Smooth muscle cell (in vitro differentiated cells): ENCODE data around the gene HOXD4. TPM values are rescaled to one million over a fixed set of nuclear protein-coding genes. Genes with fewer than 3 reads are reported as not detected.

Experiments
- DNase-seq: peaks from one replicate; lab custom pipeline; 2025; ENCODE audit not compliant: unreplicated experiment; lab: John Stamatoyannopoulos, UW
- H2AFZ ChIP-seq: fragments of 200-600 bp; sonication (generic); 2 replicates; pipeline ENCODE4 v1.6.0; 2016; ENCODE audit warnings: antibody characterized with exemption, low read depth, mild to moderate bottlenecking
- H3F3A ChIP-seq: fragments of 200-600 bp; sonication (generic); 2 replicates; pipeline ENCODE4 v1.6.0; 2017; ENCODE audit warnings: antibody characterized with exemption, low read depth
- H3K27ac ChIP-seq: fragments of 200-600 bp; sonication (generic); 2 replicates; pipeline ENCODE4 v1.5.1; 2016; ENCODE audit warnings: low read depth, mild to moderate bottlenecking
- H3K27me3 ChIP-seq: fragments of 200-600 bp; sonication (generic); 2 replicates; pipeline ENCODE4 v1.6.1; 2016; ENCODE audit warnings: low read depth, mild to moderate bottlenecking
- H3K36me3 ChIP-seq: fragments of 200-600 bp; sonication (generic); 2 replicates; pipeline ENCODE4 v1.5.1; 2016; ENCODE audit warnings: low read depth
- H3K4me1 ChIP-seq: fragments of 200-600 bp; sonication (generic); 2 replicates; pipeline ENCODE4 v1.5.1; 2016; ENCODE audit warnings: low read depth
- H3K4me2 ChIP-seq: fragments of 200-600 bp; sonication (generic); 2 replicates; pipeline ENCODE4 v1.6.0; 2016; ENCODE audit warnings: mild to moderate bottlenecking
- H3K4me3 ChIP-seq: fragments of 200-600 bp; sonication (generic); 2 replicates; pipeline ENCODE4 v1.5.1; 2016; ENCODE audit warnings: mild to moderate bottlenecking
- H3K79me2 ChIP-seq: fragments of 200-600 bp; sonication (generic); 2 replicates; pipeline ENCODE4 v1.6.0; 2016; ENCODE audit warnings: low read depth, mild to moderate bottlenecking
- H3K9ac ChIP-seq: fragments of 200-600 bp; sonication (generic); 2 replicates; pipeline ENCODE4 v1.6.0; 2016; ENCODE audit warnings: low read depth
- H3K9me3 ChIP-seq: fragments of 200-600 bp; sonication (generic); replicated peaks from 2 replicates; pipeline ENCODE4 v1.5.1; 2016; ENCODE audit warnings: low read depth
- H4K20me1 ChIP-seq: fragments of 200-600 bp; sonication (generic); 2 replicates; pipeline ENCODE4 v1.6.0; 2016; ENCODE audit warnings: low read depth
- CTCF ChIP-seq: fragments of 200-600 bp; sonication (generic); IDR thresholded peaks from 2 replicates; pipeline ENCODE4 v1.5.1; 2017; ENCODE audit warnings: borderline replicate concordance, mild to moderate bottlenecking, antibody characterized with exemption; ENCODE audit not compliant: insufficient read depth, poor library complexity, severe bottlenecking
- WGBS: methylation state at CpG from one replicate; pipeline ENCODE4 v1.1.7; 2016; ENCODE audit warnings: low lambda C conversion rate; 5-methylcytosine and 5-hydroxymethylcytosine counted together
- polyA plus RNA-seq: library from polyadenylated mRNA; unstranded; fragments of >200 nt; fragmentation: Nextera tagmentation; extraction: Ambion mirVana; gene quantifications from 2 replicates; pipeline ENCODE4 v1.2.1, GENCODE V29; 2016
- total RNA-seq: library from RNA; depleted of rRNA; stranded (reverse); fragments of >200 nt; gene quantifications from 2 replicates; pipeline ENCODE4 v1.2.3, GENCODE V29; 2014

The HOXD4 gene
- total and polyA plus RNA-seq, 2 experiments from 2014 or later, result not detected

- no peaks in the 10 kb centered on the region for H3K4me1 ChIP-seq
- H2AFZ ChIP-seq, result no peak overlapping the region
- no peak overlapping the region for H3K4me3 ChIP-seq
- peaks cover 18% of the 10 kb centered on the region for H3K79me2 ChIP-seq
- H4K20me1 ChIP-seq, result peaks cover 100% of the 10 kb centered on the region
- WGBS, result 60% methylated on average over 40 of the region's 40 CpGs
- no peaks in the 10 kb centered on the region for H3K36me3 ChIP-seq
- H3K9me3 ChIP-seq, result no peaks in the 10 kb centered on the region
- DNase-seq, result no peak
- H3K27me3 ChIP-seq, result peaks cover 99% of the 10 kb centered on the region
- H3F3A ChIP-seq, result no peaks in the 10 kb centered on the region
- H3K4me2 ChIP-seq, result no peak overlapping the region
- H3K9ac ChIP-seq, result no peak overlapping the region
- H3K27ac ChIP-seq, result no peak overlapping the region
- no peak for TF ChIP-seq CTCF
These were observed 38.7 kb upstream of the HOXD4 start for GRCh38 chr2:176112375-176113302.

- Histone ChIP-seq H2AFZ (no peak overlapping the region), H3F3A (no peaks in the 10 kb centered on the region), H3K79me2 (peaks cover 18% of the 10 kb centered on the region), H3K27ac (no peak overlapping the region), H3K9me3 (no peaks in the 10 kb centered on the region), H3K4me3 (no peak overlapping the region), H3K27me3 (peaks cover 100% of the 10 kb centered on the region), H4K20me1 (peaks cover 99% of the 10 kb centered on the region), H3K36me3 (no peaks in the 10 kb centered on the region), H3K4me1 (no peaks in the 10 kb centered on the region), H3K4me2 (no peak overlapping the region), H3K9ac (no peak overlapping the region)
- DNase-seq, result no peak
- WGBS, result 50% methylated on average over 26 of the region's 26 CpGs
- TF ChIP-seq CTCF, result no peak
These were observed 37.0 kb upstream of the HOXD4 start for GRCh38 chr2:176114120-176114929.

- no peaks in the 10 kb centered on the region for H3F3A ChIP-seq
- no peak overlapping the region for H2AFZ ChIP-seq
- H4K20me1 ChIP-seq, result peaks cover 99% of the 10 kb centered on the region
- TF ChIP-seq CTCF, result no peak
- H3K27me3 ChIP-seq, result peaks cover 100% of the 10 kb centered on the region
- no peak overlapping the region for H3K4me3 ChIP-seq
- WGBS, result 66% methylated on average over 16 of the region's 16 CpGs
- H3K36me3 ChIP-seq, result no peaks in the 10 kb centered on the region
- no peaks in the 10 kb centered on the region for H3K9me3 ChIP-seq
- no peak overlapping the region for H3K4me2 ChIP-seq
- H3K9ac ChIP-seq, result no peak overlapping the region
- no peaks in the 10 kb centered on the region for H3K4me1 ChIP-seq
- no peak overlapping the region for H3K27ac ChIP-seq
- H3K79me2 ChIP-seq, result peaks cover 18% of the 10 kb centered on the region
- DNase-seq, result no peak
These were observed 36.3 kb upstream of the HOXD4 start for GRCh38 chr2:176114930-176115625.
